Measurements from ENCODE around the gene CACNA1S.
A peak's percentile ranks its signal among the peaks of the same experiment; 100 is the strongest.

CACNA1S gene

DNA sequence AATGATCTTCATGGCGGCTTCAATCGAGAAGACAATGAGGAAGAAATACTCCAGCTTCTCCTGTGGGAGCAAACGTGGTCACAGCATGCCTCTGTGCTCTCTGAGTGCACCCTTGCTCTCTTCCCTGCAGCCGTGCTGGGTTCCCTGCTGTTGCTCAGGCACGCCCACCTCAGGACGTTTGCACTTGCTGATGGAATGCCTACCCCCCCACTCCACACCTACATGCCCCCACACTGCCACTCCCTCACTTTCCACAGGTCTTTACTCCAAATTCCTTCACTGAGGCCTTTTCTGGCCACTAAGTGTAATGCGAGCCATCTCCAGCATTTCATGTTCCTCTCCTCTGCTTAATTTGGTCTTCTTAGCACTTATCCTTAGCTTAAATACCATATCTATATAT, 18.3 kb downstream of the CACNA1S start:
- no peak for DNase-seq (ENCODE audit: low read depth in 2 of 2)

DNA sequence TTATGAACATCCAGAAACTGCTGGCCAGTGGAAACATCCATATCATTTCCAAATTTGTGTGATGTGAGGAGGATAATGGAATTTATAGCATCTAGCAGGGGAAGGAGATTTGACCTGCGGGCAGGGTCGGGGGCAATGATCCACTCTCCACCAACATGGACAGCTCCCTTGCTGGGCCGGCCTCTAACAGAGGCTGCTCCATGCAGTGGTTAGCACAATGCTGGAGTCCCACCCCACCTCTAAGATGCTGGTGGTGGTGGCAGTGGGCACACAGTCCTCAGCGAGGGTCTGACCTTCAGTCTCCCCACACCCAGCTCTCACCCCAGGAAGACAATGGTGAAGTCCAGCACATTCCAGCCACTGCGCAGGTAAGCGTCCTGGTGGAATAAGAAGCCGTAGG, 18.7 kb downstream of the CACNA1S start:
- no peak for DNase-seq (ENCODE audit: low read depth in 2 of 2)

DNA sequence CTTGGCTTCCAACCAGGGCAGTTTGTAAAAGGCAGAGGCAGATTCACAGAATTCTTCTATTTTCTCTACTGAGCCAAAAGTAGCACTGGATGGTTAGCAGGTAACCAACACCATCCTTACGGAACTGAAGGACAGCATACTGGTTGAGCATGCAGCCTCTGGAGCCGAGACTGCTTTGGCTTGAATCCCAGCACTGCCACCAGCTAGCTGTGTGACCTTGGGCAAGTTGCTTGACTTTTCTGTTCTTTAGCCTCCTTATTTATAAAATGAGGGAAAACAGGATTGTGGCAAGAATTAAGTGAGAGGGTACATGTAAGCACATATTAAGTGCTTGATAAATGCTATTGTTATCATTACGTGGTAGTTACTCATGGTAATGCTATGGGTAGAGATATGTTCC, 19.5 kb downstream of the CACNA1S start:
- DNase-seq (ENCODE audit: low read depth in 2 of 2): no peak

DNA sequence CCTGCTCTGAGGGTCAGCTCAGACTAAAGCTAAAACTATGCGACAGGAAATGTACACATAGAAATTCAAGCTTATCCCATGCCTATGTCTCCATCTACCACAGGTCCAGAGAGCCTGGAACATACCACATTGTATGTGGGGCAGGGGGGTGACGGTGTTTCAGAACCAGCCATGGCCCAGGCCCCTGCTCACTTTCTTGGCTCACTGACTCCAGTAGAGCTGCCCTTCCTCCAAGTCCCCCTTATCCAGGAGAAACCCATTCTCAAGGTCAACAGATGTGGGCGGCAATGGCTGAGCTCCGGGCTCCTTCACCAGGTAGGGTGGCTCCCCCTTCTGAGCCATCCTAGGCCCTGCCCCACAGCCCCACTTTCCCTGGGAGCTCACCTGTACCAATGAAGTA, 21.0 kb downstream of the CACNA1S start:
- no peak for DNase-seq (ENCODE audit: low read depth in 2 of 2)

DNA sequence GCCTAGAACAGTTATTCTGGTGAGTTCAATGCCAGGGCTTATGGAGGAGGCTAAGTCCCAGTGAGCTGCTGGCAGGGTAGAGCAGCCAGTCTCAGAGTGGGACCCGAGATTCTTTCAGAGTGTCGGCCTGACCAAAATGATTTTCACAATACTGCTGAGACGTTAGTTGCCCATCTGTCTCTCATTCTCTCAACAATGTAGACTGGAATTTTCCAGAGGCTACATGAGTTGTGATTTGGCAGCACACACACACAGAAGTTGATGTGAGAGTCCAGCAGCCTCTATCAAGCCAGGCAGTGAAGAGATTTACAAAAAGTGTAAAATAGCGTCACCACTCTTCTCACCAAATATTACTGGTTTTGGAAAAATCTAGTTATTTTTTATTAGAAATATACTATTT, 21.7 kb downstream of the CACNA1S start:
- DNase-seq (ENCODE audit: low read depth in 2 of 2): no peak

DNA sequence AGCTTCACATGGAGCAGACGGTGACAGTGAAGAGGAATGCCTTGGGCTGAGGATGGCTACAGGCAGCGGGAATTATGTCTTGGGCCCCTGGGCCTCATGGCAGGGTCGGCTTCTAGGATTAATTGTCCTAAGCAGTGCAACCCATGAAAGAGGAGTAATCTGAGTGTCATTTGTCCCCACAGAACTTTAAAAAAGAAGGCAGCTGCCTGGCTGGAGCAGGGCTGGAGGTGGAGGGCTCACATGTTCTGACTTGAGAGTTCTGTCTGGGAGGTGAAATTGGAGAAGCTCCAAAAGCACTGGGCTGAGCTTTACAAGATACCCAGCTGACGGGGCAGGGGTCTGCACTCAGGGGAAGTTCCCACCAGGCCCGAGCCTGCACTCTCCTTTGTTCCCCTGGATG, 22.6 kb downstream of the CACNA1S start:
- DNase-seq (ENCODE audit: low read depth in 2 of 2): no peak

DNA sequence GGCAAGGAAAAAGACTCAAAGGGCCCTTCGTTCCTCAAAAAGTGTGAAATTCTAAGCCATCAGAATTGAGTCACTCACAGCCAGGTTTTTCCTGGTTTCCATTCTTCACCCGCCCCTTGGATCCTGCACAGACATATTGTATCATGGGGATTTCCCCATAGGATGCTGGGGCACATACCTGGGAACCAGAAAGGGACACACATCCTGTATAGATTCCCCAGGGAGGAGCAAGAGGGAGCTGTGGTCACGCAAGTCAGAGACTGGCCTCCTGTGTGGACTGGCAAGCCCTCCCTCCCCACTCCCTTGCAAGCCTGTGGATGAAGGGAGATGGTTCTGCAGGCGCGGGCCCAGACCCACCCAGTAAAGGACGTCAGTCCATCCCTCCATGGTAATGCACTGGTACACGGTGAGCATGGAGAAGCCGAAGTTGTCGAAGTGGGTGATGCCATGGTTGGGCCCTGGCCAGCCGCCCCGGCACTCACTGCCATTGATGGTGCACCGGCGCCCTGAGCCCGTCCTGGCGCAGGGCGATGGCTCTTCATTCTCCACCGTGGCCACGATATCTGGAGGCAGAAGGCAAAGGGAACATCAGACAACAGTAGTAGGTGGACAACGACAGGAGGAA, 23.2 kb downstream of the CACNA1S start:
- no peak for DNase-seq (ENCODE audit: low read depth in 2 of 2)

DNA sequence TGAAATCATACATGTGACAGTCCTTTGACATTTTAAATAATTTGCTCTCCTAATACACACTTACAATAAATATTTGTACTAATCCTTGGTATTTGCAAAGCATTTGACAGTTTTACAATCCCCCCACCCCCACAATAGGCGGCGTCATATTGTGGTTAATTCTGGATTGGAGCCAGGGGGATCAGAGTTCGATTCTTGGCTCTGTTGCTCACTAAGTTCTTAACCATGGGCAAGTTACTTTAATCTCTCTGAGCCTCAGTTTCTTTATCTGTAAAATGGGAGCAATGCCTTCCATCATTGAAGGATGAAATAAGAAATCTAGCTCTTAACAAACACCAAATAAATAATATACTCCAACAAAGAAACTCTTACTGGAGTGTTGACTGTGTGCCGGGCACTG, 23.8 kb downstream of the CACNA1S start:
- DNase-seq (ENCODE audit: low read depth in 2 of 2): no peak

DNA sequence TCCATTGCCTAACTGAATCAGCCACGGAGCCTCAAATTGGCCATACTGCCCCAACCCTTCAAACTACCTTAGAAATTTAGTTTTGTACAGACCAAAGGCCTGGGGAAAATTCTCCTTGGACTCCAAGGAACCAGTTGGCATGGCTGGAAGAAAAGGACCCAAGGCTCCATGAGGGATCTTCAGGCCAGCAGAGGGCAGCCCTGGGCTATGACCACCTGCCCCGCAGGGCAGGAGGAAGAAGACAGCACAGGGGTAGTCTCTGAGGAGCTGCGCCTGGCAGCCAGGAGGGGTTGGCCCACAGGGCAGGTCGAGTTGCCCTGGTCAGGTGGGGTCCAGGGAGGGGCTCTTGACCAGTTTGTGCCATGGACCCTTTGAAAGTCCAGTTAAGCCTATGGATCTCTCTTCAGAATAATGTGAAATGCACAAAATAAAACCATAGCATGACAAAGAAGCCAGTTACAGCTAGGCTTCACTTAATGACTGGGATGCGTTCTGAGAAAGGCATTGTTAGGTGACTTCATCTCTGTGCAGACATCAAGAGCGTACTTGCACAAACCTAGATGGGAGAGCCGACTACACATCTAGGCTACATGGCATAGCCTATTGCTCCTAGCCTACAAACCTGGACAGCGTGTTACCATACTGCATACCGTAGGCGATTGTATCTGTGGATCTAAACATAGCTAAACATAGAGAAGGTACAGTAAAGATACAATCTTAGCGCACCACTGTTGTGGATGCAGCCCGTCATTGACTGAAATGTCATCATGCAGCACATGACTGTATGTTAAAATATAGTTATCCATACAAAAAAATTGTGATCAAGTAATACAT, 26.1 kb downstream of the CACNA1S start:
- peak; percentile 5 to 10 for DNase-seq (ENCODE audit: low read depth in 2 of 2)

DNA sequence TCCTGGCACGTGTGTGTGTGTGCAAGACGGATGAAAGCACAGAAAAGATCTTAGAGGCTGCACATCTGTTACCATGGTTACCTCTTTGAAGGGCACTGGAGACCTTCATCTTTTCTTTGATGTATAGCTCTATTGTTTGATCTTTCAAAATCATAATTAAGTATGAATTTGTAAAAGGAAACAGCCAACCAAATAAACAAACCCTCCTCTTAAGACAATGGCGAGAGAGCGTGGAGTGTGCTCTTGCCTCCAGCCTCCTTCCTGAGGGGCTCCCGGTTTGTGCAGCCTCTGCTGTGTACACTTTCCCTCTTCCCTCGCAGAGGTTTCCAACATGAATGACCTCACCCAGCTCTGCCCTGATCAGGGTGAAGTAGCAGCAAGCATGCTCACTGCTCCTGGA, 27.9 kb downstream of the CACNA1S start:
- DNase-seq (ENCODE audit: low read depth in 2 of 2): no peak

DNA sequence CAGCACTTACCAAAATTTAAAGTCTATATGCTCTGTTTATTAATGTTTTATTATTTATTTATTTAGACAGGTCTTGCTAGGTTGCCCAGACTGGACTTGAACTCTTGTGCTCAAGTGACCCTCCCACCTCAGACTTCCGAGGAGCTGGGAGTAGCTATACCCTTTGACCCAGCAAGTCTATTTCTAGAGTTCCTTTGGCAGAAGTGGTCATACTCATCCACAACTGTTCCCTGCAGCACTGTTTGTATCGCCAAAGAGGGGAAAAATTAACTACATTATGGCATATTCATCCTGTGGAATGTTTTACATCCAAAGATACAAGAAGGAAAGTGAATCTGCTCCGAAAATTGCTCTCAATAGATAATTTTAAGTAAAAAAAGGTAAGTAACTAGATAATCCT, 28.5 kb downstream of the CACNA1S start:
- DNase-seq (ENCODE audit: low read depth in 2 of 2): no peak

DNA sequence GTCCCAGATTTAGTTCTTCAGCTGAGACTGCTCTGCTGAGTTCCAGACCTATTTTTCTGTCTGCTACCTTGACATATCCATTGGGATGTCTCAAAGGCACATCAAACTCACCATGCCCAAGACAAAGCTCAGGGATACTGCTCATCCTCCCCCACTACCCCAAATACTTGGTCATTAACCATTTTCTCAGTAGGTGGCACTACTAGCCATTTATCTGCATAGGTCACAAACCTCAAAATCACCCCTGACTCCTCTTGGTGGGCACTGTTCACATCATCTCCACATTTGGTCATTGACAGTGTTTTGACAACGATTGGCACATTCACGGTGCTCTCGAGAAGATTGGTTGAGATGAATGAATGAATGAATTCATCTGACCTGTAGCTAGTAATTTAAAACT, 32.1 kb downstream of the CACNA1S start:
- DNase-seq (ENCODE audit: low read depth in 2 of 2): no peak

DNA sequence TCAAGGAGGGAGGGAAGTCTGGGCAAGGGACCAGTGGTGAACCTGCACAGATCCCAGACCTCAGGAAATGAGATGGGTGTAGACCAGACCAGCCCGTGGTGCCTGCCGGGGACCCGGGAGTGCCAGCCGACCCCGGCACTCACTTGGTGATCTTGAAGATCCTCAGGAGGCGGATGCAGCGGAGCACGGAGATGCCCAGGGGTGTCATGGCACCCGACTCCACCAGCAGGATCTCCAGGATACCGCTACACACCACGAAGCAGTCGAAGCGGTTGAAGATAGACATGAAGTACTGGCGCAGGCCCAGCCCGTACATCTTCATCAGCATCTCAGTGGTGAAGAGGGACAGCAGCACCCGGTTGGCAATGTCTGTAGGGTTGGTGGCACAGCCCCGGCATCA, 34.5 kb downstream of the CACNA1S start:
- no peak for DNase-seq (ENCODE audit: low read depth in 2 of 2)

DNA sequence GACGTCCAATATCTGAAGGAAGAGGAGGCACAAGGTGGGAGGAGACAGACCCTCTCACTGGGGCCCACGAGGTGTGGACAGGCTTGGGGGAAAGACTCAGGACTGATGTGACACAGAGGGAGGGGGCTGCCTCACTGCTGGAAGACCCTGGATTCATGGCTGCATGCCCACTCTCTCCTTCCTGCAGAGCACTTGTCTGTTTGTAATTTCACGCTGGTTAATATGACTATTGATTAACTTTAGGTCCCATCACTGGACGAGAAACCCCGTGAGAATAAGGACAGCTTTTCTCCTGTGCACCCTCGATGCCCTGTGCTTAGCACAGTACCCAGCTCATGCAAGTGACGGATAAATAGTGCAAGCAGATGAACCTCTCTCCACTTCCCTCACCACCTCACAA, 35.1 kb downstream of the CACNA1S start:
- DNase-seq (ENCODE audit: low read depth in 2 of 2): no peak

DNA sequence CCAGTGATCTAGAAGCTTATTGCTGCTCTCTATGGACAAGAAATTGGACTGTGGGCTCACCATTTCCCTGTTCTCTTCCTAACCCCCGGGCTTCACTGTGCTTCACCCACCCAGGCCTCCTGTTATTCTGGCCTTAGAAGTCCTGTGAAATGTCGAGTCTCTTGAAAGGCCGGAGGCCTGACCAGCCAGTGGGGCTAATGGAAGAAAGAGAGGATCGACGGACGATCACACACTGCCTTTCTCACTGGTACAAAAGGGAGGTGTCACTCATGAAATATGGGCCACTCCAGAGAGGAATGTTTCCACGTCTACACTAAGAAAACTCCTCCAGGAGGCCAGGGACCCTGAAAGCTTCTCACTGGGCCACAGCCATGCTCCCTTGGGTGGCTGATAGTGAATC, 36.1 kb downstream of the CACNA1S start:
- DNase-seq (ENCODE audit: low read depth in 2 of 2): no peak

DNA sequence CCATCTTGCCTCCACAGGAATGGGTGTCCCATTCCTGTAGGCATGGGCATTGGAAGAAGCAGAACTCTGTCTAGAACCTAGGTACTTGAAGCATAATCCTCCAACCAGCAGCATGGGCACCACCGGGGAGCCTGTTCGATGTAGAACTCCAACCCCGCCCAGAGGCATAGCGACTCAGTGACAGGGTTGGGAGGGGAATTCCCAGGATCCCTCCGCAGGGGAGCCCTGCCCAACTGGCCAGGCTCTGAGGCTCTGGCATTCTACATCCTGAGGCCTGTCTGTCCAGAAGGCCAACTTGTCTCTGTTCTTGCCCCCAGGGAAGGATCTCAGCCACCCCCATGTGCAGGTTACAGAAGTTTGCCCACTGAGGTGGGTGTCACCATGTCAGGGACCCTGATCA, 38.2 kb downstream of the CACNA1S start:
- DNase-seq (ENCODE audit: low read depth in 2 of 2): no peak

DNA sequence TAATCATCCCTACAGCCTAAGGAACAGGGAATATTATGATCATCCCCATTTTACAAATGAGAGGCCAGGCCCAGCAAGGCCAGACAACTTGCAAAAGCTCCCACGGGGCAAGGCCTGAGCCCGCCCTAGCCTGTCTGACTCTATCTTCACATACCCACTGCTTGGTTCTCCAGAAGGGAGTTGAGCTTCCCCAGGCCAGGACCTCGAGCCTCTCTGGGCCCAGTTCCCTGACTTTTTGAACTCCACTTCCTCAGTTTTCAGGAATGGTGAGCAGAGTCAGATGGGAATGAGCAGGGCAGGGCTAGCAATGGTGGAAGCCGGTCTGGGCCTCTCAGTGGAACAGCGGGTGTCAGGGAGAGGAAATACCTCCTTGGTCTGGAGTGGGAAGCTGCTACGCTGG, 39.3 kb downstream of the CACNA1S start:
- DNase-seq (ENCODE audit: low read depth in 2 of 2): no peak

DNA sequence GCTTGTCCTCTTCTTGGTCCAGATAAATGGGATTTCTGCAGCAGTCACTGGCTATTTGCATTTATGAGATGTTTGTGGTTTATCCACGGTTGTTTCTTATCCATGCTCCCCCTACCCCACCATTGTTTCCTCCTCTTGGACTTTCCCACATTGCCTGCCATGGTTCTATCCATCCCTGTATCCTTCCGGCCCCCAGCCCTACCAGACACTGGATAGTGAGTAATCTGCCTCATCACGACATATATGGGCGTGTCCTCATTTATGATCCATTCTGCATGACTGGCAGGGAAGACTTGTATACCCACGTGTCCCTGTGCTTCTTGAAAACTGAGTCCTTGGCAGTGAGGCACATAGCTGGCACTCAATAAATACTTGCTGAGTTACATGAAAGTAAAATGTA, 40.1 kb downstream of the CACNA1S start:
- DNase-seq (ENCODE audit: low read depth in 2 of 2): no peak

DNA sequence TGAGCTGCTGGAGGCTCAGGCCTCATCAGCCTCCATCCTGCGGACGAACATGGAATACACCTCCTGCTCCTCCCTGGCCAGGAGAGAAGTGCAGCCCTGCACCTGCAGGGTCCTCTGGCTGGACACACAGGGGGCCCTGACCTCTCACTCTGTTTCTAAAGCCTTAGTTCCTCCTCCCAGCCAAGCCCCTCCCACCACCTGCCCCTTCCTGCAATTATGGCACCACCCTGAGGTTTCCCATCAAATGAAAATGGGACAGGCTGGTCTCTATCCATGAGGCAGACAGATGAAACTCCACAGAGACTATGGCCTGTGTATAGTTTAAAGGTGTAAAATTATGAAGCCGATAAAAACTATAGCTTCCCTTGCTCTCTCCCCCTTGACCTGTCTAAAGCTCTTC, 42.6 kb downstream of the CACNA1S start:
- no peak for DNase-seq (ENCODE audit: low read depth in 2 of 2)

DNA sequence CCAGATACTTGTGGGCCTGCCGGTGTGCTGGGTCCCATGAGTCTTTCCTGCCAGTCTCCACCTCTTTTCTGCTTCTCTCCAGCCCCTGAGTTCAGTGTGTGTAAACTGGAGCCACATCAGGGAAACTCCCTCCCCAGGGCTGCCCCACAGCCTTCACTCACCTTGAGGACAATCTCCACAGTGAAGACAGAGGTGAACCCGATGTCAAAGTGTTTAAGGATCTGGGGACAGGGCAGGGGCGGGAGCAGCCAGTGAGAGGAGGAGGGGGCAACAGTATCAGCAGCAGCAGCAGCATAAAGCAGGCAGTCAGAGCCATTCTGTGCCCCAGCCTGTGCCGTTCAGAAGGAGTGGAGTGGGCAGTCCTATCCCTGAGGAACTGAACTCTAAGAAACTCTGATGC, 43.2 kb downstream of the CACNA1S start:
- no peak for DNase-seq (ENCODE audit: low read depth in 2 of 2)

DNA sequence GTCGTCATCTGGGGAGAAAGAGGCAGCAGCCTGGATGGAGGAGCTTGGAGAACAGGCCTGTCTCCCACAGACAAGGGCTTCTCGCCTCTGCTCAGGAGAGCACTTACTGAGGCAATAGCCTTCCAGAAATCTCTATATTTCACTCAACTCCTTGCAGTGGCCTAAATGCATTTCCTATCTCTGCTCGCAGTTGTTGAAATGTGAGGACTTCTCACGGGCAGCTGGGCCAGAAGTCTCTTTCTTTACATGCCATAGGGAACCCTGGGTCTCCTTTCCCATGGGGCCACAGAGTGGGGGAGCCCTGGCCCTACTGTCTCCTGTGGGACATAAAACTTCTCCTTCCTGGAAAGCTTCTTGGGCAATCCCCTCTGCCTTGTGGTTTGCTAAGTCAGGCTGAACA, 45.2 kb downstream of the CACNA1S start:
- no peak for DNase-seq (ENCODE audit: low read depth in 2 of 2)

DNA sequence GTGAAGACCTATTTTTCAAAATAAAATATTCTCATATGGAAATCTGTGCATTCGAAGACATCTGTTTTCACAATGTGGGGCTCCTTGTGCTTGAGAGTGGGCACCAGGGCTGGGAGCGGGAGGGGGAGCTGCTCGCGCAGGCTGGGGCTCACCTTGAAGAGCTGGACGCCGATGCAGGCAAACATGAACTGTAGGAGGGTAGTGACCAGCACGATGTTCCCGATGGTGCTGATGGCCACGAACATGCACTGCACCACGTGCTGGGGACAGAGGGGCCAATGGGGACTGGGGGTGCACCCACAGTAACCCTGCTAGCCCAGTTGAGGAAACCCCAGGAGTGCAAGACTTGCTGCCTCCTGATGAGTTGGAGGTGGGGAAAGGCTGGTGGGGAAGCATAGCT, 46.5 kb downstream of the CACNA1S start:
- DNase-seq (ENCODE audit: low read depth in 2 of 2): no peak

DNA sequence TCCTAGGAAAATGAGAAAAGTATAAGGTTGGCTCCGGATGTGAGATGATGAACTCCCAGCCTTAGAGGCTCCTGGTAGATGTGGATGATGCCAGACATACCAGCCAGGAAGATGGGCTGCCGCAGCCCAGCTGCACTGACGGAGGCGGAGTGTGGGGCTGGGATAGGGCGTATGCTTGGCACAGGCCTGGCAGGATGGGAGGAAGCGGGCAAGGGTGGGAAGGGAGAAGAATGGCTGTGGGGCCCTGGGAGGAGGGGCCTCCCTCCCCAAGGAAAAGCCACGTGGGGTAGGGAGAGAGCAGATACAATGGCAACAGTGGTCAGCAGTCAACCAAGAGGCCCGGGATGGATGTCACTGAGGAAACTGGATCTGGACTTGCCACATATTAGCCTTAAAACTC, 47.4 kb downstream of the CACNA1S start:
- no peak for DNase-seq (ENCODE audit: low read depth in 2 of 2)

DNA sequence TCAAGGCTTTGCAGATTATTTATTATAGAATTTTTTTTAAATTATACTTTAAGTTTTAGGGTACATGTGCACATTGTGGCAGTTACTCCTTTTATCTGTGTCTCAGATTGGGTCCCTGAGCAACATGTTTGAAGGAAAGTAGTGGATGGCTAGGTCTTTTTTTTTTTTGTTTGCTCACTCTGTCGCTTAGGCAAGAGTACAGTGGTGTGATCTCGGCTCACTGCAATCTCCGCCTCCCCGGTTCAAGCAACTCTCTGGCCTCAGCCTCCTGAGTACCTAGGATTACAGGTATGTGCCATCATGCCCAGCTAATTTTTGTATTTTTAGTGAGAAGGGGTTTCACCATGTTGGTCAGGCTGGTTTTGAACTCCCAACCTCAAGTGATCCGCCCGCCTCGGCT, 49.1 kb downstream of the CACNA1S start:
- DNase-seq (ENCODE audit: low read depth in 2 of 2): no peak

Data from stimulated activated CD8-positive, alpha-beta memory T cell treated with anti-CD3 and anti-CD28 coated beads, Interleukin-7, amount 100 ng/mL, for 4 hours (primary cell).